ENCODE measurements around the gene SETBP1.

SETBP1 gene

GRCh38 chr18:44882163-44882868 lies 201.6 kb downstream of the SETBP1 start:
- no peak for FAIRE-seq

GRCh38 chr18:44883671-44884070 lies 203.0 kb downstream of the SETBP1 start:
- no peak for FAIRE-seq

- no peak for FAIRE-seq
These were observed 203.7 kb downstream of the SETBP1 start for GRCh38 chr18:44884431-44884830.

- no peak for FAIRE-seq
These were observed 204.8 kb downstream of the SETBP1 start for GRCh38 chr18:44885507-44885906.

GRCh38 chr18:44887227-44887631 lies 206.5 kb downstream of the SETBP1 start:
- FAIRE-seq = no peak

- no peak for FAIRE-seq
These were observed 208.4 kb downstream of the SETBP1 start for GRCh38 chr18:44889111-44889510.

GRCh38 chr18:44893045-44893706 lies 212.5 kb downstream of the SETBP1 start:
- no peak for FAIRE-seq

- no peak for FAIRE-seq
These were observed 213.3 kb downstream of the SETBP1 start for GRCh38 chr18:44893966-44894365.

- no peak for FAIRE-seq
These were observed 214.6 kb downstream of the SETBP1 start for GRCh38 chr18:44895176-44895798.

GRCh38 chr18:44896846-44897245 lies 216.2 kb downstream of the SETBP1 start:
- no peak for FAIRE-seq

GRCh38 chr18:44897411-44897810 lies 216.7 kb downstream of the SETBP1 start:
- FAIRE-seq = no peak

- no peak for FAIRE-seq
These were observed 217.1 kb downstream of the SETBP1 start for GRCh38 chr18:44897816-44898215.

GRCh38 chr18:44898498-44898897 lies 217.8 kb downstream of the SETBP1 start:
- no peak for FAIRE-seq

GRCh38 chr18:44899832-44900231 lies 219.1 kb downstream of the SETBP1 start:
- no peak for FAIRE-seq

- no peak for FAIRE-seq
These were observed 219.9 kb downstream of the SETBP1 start for GRCh38 chr18:44900627-44901026.

GRCh38 chr18:44901283-44901682 lies 220.6 kb downstream of the SETBP1 start:
- no peak for FAIRE-seq

GRCh38 chr18:44903327-44903726 lies 222.6 kb downstream of the SETBP1 start:
- FAIRE-seq = no peak

- FAIRE-seq = no peak
These were observed 224.1 kb downstream of the SETBP1 start for GRCh38 chr18:44904768-44905167.

- FAIRE-seq = no peak
These were observed 228.6 kb downstream of the SETBP1 start for GRCh38 chr18:44909191-44909719.

- no peak for FAIRE-seq
These were observed 230.6 kb downstream of the SETBP1 start for GRCh38 chr18:44911260-44911659.

GRCh38 chr18:44911773-44912172 lies 231.1 kb downstream of the SETBP1 start:
- FAIRE-seq = no peak

- no peak for FAIRE-seq
These were observed 232.2 kb downstream of the SETBP1 start for GRCh38 chr18:44912740-44913478.

- no peak for FAIRE-seq
These were observed 233.3 kb downstream of the SETBP1 start for GRCh38 chr18:44914028-44914427.

All from TTC549 (cell line).